ENCODE results near the gene MPP1.
A peak's percentile ranks its signal among the peaks of the same experiment; 100 is the strongest.

Gene MPP1

DNA sequence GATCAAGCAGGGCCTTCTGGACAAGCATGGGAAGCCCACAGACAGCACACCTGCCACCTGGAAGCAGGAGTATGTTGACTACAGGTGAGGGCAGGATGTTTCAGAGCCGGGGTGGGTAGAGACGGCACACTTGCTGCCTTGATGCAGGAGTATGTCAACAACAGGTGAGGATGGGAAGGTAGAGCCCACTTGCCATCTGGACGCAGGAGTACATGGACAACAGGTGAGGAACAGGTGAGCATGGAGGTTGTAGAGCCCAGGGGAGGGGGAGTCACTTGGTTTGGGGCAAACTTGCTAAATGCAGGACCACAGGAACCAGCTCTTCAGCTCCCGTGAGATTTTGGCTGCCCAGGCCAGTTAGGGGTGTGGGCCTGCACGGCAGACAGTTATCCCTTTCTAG, 30.7 kb downstream of the MPP1 start:
- DNase-seq = no peak

DNA sequence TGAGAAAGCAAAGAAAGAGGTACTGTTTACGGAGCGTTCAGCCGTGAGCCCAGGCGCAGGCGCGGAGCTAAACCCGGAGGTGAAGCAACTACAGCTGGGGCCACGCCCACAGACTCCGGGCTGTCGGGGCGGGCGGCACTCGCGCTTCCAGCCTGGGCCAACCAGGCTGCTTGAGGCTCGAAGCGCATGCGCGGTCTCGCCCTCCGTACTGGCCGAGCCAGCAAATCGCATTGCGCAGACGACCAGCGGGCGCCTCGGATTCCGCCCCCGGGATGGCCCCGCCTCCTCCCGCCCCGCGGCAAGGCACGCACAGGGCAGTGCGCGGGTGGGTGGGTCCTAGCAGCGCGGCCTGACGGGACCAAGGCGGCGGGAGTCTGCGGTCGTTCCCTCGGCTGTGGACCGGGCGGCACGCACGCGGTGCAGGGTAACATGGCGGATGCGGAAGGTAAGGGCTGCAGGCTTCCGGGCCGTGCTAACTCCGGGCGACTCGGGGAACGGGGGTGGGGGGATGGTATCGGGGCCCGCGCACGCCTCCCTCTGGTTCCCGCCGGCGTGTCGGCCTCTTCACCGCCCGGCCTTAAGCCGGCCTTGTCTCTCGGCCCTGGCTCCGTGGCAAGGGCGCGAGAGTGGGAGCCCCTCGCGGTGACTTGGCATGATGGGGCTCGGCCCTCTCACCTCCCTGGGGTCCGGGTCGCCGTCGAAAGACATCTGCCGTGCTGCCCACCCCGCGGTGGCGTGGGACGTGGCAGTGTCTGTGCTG, 42.6 kb downstream of the MPP1 start, which contains the start of gene DKC1:
TSS of gene DKC1 (plus strand) at position 328 of the 760 bp plus-strand sequence. CDS start at position 430, 102 bp downstream.
- peak; percentile 80 to 81 for DNase-seq

DNA sequence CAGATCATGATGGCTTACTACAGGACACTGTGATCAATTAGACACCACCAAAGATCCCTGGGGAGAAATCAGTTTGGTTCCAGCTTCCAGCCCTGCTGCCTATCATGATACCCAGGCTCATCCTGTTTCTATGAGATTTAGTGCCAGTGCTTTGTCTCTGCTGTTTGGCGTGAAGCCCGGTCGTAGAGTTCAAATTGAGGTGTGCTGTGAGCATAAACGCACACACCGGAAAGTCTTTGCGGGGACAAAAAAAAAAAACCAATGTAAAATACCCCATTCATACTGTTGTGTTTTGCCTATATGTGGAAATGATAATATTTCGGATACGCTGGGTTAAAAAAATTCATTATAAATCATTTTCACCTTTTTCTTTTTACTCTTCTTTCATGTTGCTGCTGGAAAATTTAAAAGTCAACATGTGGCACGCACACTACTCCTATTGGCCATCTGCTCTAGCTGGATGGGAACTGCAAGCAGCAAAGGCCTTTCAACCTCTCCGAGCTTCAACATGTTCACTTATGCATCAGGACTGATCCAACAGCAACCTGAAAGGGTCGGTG, 43.2 kb downstream of the MPP1 start:
- no peak for DNase-seq

DNA sequence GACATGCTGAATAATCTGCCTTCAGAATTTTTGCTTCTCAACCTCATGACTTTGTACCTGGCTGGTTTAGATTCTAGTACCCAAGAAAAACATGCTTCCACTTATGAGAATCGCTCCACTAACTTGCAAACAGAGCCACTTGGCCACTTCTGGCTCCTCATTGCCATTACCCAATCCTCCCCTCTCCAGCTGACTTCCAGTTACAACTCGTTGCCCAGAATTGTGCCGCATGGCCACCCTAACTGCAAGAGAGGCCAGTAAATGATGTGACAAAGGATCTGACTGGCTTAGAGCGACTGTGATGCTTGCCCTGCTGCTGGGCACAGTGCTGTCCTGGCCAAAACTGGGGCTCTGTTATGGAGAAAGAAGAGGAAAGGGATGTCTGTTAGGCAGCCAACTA, 46.6 kb downstream of the MPP1 start:
- DNase-seq = no peak

DNA sequence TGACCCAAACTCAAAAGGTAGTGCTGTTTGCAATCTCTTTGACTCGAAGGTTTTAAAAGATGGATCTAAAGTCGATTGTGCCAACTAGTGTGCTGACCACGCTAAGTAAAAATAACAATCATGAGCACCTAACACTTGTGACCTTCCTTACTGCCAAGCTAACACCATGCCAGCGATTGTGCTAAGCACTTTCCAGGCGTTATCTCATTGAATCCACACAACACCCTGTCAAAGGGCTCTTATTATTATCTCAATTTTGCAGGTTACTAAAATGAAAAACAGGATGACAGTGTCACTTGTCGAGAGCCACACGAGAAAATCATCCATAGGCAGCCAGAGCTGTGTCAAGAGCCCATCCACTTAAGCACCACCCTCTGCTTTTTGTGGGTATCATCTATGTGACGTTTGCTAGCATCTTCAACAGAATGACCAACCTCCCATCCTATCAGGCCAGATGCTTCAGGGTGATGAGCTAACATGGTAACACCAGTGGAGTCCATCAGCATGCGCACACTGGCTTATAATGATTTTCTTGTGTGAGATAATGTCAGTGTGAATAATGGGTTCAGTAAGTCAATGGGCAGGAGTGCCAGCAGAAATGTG, 53.5 kb downstream of the MPP1 start:
- DNase-seq = no peak

DNA sequence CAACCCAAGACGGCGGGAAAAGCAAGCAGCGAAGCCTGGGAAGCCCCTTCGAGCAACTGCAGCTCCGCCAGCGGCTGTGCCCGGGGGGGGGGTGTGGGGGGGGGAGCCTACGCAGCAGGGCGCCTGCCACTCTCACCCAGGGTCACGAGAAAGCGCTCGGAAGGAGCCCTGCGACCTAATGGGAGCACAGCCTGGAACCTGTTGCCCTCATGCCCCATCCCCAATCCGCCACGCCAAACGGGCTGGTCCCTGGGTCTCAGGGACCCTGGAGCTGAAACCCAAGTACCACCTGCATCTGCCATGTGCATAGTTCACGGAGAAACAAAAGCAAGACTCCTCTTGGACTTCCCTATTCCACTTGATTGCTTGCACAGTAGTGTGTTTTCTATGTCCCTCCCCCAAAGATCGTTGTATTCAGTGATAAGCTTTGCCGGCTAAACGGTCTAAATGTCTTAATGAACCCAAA, 54.0 kb downstream of the MPP1 start:
- DNase-seq = peak; percentile 17 to 25

DNA sequence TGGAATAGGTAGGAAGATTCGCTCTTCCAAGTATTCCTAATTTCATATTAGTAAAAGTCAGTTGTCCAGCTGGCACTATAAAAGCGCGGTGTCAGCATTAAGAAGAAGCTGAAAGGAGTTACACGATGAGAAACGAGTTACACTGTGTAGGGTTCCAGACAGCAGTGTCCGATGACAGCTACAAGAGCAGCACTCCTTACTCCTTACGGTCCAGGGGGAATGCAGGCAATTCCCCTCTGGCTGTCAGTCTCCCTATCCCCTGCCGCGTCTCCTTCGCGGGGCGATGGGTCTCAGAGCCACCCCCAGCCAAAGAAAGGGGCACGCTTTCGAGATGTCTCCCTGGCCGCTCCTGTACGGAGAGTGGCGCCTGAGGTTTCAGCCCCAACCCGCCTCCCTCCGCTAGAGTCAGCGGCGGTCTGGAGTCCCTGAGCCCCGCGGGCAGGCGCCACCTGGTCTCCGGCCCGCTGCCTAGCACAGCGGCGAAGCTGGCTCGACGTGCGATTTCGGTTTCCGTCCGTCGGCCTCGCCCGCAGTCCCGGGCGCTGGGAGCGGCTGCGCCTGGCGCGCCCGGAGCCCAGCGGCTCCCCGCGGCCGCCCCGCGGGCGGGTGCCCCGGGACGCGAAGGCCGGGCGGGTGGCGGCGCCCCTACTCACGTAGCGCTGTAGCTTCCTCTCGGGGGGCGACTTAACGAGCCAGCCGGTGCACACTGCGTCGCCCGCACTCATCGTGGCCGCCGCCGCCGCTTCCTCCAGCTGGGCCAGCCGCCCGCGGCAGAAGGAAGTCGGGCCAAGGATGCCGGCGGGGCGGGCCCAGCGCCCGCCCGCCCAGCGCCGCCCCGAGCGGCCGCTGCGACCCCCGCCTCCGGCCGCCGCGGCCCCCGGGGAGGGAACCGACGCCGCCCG, 54.7 kb downstream of the MPP1 start, which contains the start of gene GAB3:
TSS of gene GAB3 (minus strand) at position 777 of the 902 bp plus-strand sequence. CDS start at position 725, 52 bp downstream.
- DNase-seq = peak in 1 of 2 experiments; percentile 16

DNA sequence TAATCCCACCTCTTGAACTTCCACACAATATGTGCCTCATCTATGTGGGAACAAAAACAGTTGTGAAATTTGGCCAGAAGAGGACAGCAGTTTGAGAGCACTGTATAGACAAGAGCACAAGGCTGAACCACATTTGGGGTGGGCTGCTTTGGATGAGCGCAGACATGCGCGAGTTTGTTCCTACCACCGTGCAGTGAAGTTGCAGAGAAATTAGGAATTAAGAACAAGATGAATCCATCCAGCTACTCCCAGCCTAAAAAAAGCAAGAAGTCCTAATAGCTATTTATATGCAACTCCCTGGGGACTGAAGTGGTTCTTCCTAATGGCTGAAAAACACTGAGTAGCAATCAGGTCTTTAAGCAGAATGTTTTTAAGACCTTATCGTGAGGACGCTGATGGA, 55.4 kb downstream of the MPP1 start:
- DNase-seq = no peak

DNA sequence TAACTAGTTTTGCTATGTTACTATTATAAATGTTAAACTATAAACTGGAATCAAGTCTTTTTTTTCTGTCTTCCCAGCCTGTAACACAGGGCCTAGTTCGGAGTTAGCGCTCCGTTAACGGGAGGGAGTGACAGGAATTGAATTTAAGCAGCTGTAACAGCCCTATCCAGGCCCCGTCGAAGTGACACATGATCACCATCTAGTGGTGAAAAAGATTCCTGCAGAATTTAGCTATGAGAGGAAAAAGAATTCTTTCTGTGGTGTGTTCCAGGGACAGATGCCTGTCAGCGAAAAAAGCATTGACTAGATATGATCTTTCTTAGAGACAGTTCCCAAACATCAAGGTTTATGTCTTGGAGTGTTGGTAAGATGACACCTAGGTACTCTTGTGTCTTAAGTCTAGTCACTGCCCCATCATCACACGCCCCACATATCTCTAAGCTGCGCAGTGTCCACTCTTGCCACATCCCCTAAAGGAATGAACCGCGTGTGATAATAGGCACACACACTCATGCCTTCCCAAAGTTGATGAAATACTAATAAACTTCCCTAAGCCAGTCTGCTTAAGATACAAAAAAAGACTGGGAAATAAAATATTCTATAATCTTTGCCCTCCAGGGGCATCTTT, 56.5 kb downstream of the MPP1 start:
- peak; percentile 58 to 62 for DNase-seq

DNA sequence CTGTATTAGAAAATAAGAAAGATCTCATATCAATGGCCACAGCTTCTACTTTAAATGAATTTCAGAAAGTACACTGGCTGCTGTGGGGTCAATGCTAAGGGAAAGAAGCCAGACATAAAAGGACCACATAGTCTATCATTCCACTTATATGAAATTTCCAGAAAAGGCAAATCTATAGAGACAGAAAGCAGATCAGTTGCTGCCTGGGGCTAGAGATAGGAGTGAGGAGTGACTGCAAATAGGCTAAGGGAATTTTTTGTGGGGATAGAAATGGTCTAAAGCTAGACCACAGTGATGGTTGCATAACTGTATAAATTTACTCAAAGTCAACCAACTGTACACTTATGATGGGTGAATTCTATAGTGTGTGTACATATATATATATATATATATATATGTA, 62.7 kb downstream of the MPP1 start:
- no peak for DNase-seq

DNA sequence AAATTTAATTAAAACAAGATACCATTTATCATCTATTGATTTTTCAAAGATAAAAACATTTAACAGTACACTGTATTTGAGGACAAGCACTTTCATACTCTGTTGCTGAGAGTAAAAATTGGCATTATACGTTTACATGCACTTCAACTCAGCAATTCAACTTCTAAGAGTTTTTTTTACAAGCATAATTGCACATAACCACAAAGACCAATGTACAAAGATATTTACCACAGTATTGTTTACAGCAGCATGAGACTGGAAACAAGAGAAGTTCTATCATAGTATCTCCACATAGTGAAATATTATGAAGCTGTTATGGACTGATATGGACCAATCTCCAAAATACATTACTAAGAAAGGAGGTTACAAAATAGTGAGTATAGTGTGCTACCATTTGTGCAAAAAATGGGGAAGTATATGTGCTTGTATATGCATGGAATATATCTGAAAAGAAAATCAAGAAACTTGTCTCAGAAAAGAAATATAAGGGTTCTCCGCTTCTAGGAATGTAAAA, 65.3 kb downstream of the MPP1 start:
- DNase-seq = peak; percentile 26 to 49

DNA sequence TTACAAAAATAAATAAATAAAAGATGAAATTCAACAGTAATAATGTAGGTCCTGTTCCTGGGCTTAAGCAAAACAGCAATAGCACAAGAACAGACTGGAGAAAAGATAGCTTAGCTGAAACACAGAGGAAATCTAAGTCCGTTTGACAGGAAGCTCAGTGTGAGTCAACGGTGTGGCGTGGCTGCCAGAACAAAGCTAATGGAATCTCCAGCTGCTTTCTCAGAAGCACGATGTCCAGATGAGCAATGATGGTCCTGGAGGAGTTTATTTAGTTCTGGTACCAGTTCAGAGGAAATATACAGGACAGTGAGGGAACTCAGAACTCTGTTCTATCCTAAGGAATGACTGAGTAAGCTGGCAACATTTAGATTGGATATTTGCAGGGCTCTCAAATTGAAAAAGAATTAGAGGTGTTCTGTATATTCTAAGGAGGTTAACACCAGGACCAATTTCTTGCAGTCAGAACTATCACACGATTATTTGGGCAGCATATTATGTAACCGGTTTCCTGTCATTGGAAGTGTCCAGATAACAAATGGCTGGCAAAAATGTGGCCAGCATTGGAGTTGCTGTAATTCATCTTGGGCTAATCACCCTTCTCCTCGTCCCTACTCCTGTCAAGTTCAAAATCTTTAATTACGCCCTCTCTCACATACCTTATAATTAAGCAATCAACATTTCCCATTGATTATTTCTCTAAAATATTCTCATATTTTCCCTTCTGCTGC, 67.1 kb downstream of the MPP1 start:
- peak; percentile 42 to 54 for DNase-seq

DNA sequence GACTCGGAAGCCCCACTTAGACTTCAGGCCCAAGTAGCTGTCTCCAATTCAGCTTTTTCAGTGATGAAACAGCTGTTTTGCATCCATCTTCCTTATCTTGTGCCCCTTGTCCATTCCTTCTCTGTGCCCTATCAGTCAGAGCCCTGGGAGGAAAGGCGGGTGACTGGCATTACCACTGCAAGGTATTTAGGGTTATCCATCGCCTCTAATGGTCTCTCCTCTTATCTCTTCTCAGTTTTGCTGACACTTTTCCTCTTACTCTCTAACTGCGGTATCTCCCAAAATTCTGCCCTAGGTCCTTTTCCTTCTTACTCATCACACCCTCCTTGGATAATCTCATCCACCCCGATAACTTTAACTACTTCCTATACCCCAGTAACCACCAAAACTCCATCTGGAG, 68.1 kb downstream of the MPP1 start:
- DNase-seq = no peak

DNA sequence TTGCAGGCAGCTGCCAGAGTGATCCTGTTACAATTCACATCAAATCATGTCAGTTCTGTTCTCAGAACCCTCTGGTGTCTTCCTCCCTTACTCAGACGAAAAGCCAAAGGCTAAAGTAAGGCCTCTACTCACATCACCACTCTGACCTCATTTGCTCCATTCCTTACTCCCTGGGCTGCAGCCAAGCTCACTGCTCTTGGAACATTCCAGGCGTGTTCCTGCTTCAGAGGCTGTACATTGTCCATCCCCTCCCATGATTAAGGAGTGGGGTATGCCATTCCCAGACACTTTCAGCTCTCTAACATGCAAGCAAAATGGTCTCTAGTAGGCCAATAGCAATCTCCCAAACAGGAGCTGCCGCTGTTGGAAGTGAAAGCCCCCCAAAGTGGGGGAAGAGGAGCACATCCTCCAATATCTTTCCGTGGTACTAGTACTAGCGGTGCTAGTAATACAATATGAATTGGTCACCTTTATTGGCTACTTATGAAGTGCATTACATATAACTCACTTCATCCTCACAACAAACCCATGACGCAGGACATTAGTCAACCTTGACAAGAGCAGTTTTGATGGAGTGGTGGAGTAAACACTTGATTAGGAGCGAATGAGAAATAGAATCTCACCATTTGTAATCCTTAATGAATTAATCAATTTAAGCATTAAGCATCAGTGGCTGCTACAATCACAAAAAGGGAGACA, 69.4 kb downstream of the MPP1 start:
- DNase-seq = no peak

DNA sequence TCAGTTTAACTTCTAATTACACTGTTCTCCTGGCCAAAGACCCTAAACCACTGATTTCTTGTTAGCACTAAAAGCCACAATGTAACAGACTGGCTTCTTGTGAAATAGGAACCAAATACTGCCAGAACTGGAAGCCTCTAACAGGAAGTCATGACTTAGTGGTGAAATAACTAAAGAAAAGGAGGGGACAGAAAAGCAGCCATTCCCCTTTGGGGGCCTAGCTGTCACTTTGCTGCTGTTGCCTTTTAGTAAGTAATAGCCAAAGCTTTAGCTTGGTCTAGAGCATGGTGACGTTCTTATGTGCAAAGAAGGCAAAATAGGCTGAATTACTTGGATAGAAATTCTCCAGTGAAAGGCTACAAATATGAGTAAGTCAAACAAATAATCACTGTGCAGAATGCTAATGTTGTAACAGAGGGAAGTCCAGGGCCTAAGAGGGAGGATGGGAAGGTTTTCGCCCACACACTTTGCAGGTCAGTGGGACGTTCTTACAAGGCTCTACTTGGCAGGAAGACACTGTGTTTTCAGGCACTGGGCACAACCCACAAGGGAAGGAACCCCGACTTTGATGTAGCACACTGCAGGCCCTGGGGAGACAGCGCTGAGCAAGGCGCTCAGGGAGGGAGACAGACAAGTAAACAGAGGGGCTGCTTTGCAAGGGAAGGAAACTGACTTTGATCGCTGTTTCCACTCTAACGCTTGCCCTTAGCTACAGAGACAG, 71.1 kb downstream of the MPP1 start:
- peak; percentile 76 to 77 for DNase-seq

DNA sequence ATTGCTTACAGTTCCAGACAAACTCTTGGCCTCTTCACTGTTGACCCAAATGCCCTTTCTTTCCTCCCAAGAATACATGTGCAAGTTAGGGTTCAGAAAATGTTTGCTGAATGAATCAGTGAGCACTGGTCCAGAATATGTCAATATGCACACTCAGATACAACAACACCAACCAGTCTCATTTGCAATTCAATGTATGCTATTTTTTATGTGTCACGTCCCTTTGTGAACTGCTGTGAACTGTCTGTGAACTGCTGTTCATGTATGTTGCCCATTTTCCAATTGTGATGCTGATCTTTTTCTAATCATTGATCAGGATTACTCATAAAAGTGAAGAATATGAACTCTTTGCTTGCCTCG, 72.2 kb downstream of the MPP1 start:
- no peak for DNase-seq

DNA sequence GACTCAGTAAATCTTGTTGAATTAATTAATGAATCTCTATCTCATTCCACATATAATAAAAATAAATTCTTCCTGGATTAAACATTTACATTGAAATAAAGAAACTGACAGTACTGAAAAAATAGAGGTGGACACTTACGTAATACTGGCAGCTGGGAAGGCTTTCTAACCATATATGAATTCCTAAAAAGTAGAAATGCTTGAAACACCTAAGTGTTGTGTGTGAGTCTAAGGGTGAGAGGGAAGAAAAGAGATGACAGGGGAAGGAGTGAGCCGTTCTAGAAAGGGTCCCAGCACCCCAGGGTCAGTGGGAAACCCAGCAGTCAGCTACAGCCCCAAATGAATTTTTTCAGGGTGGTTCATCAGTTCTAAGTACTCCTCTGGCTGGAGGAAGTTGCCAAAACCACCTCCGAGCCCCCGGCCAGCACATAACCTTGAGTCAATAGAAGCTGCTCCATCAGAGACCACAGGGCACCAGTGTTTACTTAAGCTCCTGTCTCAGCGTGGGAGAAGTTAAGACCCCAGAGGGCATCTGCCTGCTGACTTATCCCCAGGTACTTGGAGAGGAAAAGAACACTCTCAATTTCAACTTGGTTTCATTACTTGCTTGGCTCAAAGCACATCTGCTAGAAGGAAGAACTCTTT, 72.7 kb downstream of the MPP1 start:
- peak in 1 of 2 experiments; percentile 12 for DNase-seq

DNA sequence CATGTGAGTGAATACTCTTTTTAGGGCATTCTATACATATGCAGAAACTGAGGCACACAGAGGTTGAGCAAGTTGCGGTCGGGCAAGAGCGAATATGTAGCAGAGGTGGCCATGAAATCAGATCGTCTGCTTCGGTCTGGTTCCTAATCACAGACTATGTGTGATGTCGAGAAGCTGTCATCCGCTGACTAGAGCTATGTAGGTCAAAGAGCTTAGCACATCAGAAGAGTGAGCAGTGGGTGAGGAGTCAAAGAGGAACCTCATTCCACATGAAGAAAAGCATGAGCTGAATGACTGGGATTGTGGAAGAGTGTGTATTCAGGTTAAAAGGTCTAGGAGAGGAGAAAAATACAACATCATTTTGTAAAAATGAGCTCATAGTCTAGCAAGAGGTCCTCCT, 73.4 kb downstream of the MPP1 start:
- no peak for DNase-seq

DNA sequence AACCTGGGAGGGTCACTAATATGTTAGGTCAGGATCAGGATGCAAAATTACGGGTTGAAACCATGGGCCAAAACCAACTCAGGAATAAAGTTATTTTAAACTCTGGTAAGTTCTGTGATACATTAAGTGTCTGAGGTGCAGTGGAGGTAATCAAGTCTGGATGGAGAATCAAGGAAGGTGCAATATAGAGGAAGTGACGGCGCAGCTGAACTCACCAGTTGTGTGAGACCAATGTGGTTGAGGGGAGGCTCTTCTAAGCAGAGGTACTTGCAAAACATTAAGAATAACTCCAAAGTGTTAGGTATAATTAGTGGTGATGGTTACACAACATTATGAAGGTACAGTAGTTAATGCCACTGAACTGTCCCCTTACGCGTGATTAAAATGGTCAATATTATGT, 74.1 kb downstream of the MPP1 start:
- no peak for DNase-seq

All from AML-193 (cell line).